ENCODE measurements around the gene LGALS7.
"Not testable (repeated sequence)": the region's sequence is repeated elsewhere in the genome, so short reads cannot be mapped to it uniquely, and the experiment has no call there.

LGALS7 gene

GRCh38 chr19:38797781-38798180 lies 24.5 kb upstream of the LGALS7 start:
- not testable (repeated sequence) for DNase-seq

GRCh38 chr19:38796154-38796553 lies 22.8 kb upstream of the LGALS7 start:
- no peak for DNase-seq

GRCh38 chr19:38795549-38795948 lies 22.2 kb upstream of the LGALS7 start:
- DNase-seq = no peak

GRCh38 chr19:38793671-38794070 lies 20.4 kb upstream of the LGALS7 start:
- no peak for DNase-seq

GRCh38 chr19:38793177-38793576 lies 19.9 kb upstream of the LGALS7 start:
- DNase-seq = no peak

- peak; percentile 18 for DNase-seq
Measured at GRCh38 chr19:38792250-38793111, 19.2 kb upstream of the LGALS7 start.

- not testable (repeated sequence) for DNase-seq
Measured at GRCh38 chr19:38791451-38792064, 18.2 kb upstream of the LGALS7 start.

GRCh38 chr19:38790507-38791403 lies 17.4 kb upstream of the LGALS7 start:
- DNase-seq = not testable (repeated sequence)

GRCh38 chr19:38788478-38789243 lies 15.3 kb upstream of the LGALS7 start, which contains the start of gene LGALS7B:
LGALS7B (plus strand) TSS chr19:38789200; CDS start chr19:38789227, 27 bp downstream.
- DNase-seq = no peak

GRCh38 chr19:38786572-38787265 lies 13.4 kb upstream of the LGALS7 start:
- DNase-seq = no peak

GRCh38 chr19:38786061-38786460 lies 12.7 kb upstream of the LGALS7 start:
- not testable (repeated sequence) for DNase-seq

GRCh38 chr19:38785187-38785699 lies 11.9 kb upstream of the LGALS7 start:
- no peak for DNase-seq

- DNase-seq = no peak
Measured at GRCh38 chr19:38784224-38784623, 10.9 kb upstream of the LGALS7 start.

- not testable (repeated sequence) for DNase-seq
Measured at GRCh38 chr19:38782212-38782611, 8.9 kb upstream of the LGALS7 start.

- no peak for DNase-seq
Measured at GRCh38 chr19:38781058-38781457, 7.7 kb upstream of the LGALS7 start.

- DNase-seq = no peak
Measured at GRCh38 chr19:38780443-38780842, 7.1 kb upstream of the LGALS7 start.

GRCh38 chr19:38778733-38779132 lies 5.4 kb upstream of the LGALS7 start:
- no peak for DNase-seq

GRCh38 chr19:38774181-38774950 lies 1.0 kb upstream of the LGALS7 start:
- no peak for DNase-seq

- DNase-seq = not testable (repeated sequence)
Measured at GRCh38 chr19:38771569-38771968, 1.7 kb downstream of the LGALS7 start.

GRCh38 chr19:38770949-38771275 lies 2.4 kb downstream of the LGALS7 start:
- not testable (repeated sequence) for DNase-seq
